Activated T-cell treated with anti-CD3 and anti-CD28 coated beads, Interleukin-2, amount 50 U/mL, for 1 hour (primary cell): Measurements from ENCODE around the gene PPFIBP1.

Source experiments
- DNase-seq: peaks from one replicate; pipeline ENCODE4 v3.0.0-alpha.2; 2020

PPFIBP1 gene

DNA sequence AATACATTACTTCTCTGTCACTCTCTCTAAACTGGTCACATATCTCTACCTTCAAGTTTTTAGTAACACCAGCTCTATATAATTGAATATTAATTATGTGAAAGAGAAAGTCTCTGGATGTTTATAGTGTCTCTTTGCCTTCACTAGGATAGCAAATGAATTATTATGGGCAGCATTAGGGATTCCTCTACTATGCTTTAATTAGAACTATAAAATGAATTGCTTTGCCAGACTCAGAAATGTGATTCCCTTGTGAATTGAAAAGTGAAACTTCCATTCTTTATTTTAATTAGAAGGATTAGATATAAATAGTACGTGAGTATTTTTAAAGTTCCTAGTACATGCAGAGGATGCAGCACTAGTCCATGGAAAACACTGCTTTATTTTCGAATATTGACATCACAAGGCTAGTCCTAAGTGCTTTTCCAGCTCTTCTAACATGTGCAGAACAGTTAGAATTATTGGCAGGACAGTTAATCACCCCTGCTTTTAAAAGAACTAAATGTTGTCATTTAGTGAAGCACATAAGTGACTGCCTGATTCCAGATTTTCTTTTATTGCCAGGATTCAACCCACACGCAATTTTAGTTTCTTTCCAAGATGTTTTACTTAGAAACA lies 149.2 kb downstream of the PPFIBP1 start:
- no peak for DNase-seq

DNA sequence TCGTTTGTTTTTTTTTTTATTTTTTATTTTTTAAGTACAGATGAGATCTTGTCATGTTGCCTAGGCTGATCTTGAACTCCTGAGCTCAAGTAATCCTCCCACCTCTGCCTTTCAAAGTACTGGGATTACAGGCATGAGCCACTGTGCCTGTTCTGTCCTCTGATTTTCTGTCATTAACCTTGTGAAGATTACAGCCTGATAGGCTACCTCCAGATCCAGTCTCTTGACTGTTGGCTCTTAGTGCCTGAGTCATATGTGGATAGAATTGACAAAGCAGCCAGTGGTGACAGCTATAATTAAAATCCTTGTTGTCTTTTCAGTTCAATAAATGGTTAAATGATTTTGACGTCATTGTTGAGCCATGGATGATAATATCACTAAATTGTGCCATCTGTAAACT lies 151.0 kb downstream of the PPFIBP1 start:
- DNase-seq, result no peak

DNA sequence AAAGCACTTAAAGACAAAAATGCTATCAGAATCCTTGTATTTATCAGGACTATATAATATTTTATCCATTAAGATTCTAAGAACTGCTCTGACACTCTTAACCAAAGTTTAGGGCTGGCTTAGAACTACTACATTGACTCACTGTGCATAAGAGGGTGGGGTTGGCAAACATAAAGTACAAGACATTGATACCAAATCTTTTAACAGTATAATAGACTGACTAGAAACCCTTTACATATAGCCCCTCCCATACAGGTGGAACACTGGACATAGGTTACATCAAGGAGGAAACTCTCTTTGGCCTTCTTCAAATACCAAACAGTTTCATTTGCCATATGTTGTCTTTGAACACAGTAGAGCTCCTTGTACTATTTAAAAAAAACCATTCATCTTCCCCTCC lies 156.6 kb downstream of the PPFIBP1 start:
- DNase-seq, result no peak

DNA sequence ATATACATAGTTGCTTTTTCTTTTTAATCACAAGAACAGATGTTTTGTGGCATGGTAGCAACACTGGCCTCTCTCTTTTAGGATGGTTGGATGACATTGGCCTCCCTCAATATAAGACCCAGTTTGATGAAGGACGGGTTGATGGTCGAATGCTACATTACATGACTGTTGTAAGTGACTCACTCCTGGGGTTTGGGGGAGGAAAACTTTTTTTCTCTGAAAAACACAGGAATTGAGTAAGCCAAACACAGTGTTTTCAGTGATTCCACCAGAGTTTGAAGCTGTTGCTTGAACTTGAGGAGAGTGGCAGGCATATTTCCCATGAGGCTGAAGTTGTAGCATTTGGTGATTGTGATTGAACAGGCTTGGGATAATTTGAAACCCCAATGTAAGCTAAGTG lies 158.5 kb downstream of the PPFIBP1 start:
- no peak for DNase-seq

DNA sequence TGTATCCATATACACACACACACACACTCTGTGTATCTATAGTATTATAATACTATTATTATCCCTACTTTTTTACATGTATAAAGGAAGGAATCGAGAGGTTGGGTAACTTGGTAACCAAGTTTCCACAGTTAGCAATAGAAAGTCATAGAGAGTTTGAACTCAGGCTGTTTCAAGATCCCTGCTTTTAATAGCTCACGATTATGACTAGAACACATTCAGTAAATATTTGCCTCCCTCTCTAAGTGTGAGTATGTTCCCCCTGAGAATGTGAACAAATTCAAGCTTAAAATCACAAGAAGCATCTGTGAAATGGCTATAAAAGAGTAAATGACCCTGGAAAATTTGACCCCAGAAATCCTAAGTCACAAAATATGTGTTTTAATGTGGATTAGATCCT lies 161.3 kb downstream of the PPFIBP1 start:
- no peak for DNase-seq

DNA sequence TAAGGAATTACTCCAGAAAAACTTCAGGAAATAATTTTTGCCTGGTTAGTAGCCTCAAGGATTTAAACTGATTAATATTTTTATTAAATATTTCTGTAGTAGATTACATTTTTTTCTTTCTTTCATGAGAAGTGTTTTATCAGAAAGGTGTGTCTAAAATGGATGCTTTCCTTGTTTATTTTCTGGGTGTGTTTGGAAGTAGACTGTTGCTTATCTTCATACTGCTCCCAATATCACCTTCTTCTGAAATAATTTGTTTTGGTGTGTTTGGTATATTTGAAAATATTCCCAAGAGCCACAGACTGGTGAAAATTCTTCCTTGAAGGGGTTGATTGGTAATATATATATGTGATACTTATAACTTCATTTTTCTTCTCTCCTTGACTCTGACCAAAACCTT lies 162.1 kb downstream of the PPFIBP1 start:
- no peak for DNase-seq

DNA sequence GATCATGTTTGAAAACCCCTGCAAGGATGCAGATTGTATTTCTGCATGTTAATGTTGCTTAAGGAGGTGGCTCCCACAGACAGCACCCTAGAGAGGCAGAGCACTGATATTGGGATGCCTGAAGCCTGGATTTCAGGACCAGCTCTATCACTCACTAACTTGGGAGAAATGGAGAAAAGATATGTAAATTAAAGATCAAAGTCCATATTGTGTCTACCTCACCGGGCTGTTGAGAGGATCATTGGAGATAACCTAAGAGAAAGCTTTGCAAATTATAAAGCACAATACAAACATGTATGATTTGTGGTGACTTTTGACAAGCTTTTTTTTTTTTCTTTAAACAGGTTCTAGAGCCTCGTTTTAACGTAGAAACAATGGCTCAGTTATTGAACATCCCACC lies 164.7 kb downstream of the PPFIBP1 start:
- no peak for DNase-seq

DNA sequence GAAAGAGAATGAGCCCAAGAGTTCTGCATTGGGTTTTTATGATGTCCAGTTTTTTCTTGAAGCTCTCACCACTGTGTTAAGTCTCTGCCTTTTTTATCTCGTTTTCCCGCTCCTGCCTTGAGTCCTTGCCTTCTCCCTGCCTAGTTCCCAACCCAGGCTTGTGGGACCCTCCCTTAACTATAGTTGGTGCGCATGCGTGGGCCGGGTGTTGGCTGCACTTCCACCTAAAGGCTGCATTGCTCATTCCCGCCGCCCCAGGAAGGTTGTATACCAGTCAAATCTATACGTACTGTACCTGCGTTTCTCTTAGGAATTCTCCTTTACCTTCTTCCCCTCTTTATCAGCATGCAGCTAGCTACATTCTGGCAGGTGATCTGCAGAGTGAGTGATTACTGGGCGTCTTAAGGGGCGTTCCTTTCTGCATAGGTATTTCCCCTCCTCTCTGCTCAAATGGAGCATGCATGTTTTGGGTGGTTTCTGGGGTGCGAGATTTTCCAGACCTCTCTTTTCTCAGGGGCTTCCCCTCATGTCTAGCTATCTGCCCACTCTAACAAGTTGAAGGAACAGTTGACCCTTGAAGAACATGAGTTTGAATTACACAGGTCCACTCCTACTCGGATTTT lies 165.7 kb downstream of the PPFIBP1 start:
- DNase-seq, result no peak

DNA sequence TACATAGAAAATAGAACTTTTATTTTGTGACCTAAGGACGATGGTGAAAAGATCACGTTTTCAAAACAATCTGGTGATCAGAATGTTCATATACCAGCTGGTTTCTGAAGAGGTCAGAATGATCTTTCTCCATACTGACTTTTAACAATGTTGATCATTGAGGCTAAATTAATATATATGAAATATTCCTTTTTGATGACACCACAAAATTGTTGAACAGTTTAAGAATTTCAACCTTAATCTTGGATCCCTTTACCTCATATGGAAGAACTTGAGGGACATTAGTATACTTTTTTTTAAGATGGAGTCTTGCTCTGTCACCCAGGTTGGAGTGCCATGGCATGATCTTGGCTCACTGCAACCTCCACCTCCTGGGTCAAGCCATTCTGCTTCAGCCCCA lies 169.4 kb downstream of the PPFIBP1 start:
- no peak for DNase-seq

DNA sequence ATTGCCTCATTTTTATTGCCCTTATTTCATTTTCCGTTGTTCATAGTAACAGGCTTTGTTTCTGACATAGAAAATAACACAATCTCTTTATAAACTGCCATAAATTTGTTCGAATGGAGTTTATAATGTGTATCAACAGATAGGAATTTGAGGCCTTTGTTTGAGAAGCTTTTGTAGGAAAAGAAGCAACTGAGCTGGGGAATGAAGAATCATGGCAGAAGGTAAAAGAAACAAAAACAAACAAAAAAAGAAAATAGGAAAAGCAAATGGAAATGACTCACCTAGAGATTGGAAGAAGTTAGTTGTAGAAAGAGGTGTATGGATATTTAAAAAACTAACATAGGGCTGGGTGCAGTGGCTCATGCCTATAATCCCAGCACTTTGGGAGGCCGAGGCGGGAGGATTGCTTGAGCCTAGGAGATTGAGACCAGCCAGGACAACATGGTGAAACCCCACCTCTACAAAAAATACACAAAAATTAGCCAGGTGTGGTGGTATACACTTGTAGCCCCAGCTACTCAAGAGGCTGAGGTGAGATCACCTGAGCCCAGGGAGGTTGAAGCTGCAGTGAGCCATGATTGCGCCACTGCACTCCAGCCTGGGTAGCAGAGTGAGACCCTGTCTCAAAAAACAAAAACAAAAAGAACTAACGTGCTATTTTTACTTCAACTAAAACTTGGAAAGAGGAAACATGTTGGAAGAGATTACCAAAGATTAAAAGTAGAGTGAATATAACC lies 171.7 kb downstream of the PPFIBP1 start:
- DNase-seq, result no peak

DNA sequence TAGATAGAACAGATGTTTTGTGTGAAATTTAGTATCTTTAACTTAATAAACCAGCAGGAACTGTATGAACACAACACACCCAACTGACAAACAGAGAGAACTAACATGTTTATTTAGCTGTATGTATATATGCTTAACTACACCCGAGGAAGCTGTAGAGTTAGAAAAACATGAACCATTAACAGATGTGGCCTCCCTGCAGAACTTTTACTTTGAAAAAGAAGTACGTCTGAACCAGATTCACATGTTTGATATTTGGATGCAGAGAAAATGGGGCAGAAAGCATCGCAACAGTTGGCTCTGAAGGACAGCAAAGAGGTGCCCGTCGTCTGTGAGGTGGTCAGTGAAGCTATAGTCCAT lies 172.3 kb downstream of the PPFIBP1 start, which contains the start of gene REP15:
Gene REP15, plus strand, starts transcription at position 155 of the 360 bp plus-strand sequence. Its CDS starts 116 bp downstream, at position 271.
- no peak for DNase-seq

DNA sequence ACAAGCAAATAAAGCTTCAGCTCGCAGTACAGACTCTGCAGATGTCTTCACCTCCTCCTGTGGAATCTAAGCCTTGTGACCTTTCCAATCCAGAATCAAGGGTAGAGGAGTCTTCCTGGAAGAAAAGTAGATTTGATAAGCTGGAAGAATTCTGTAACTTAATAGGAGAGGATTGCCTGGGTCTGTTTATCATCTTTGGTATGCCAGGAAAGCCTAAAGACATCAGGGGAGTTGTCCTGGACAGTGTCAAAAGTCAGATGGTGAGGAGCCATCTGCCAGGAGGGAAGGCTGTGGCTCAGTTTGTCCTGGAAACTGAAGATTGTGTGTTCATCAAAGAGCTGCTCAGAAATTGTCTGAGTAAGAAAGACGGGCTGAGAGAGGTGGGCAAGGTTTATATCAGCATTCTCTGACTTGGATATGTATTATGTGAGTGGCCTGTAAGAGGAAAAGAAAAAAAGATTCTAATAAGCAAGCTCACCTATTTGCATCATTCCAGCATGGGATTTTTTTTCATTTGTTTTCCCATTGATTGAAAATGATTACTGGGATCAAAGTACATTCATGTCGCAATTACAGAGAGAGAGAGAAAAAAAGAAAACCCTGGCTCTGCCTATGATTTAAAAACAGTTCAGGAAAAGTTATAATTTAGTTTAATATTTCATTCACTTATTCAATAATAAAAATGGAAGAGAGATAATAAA lies 173.0 kb downstream of the PPFIBP1 start:
- no peak for DNase-seq

DNA sequence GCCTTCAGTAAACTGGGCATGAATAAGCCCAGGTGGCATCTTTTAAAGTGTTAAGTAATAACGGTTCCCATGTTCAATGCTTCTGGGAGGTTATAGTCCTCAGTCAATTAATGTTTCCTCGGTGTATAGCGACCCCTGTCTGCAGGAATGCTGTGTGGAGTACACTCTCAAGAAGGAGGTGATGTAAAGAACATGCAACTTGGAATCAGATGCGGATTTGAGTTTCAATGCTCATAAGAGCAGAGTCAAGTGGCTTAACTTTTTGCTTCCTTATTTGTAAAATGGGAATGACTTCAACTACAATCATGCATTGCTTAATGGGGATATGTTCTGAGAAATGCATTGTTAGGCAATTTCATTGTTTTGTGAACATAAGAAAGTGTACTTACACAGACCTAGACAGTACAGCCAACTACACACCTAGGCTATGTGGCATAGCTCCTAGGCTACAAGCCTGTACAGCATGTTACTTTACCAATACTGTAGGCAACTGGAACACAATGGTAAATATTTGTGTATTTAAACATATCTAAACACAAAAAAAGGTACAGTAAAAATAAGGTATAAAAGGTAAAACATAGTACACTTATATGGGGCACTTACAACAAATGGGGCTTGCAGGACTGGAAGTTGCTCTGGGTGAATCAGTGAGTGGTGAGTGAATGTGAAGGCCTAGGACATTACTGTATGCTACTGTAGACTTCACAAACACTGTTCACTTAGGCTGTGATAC lies 179.9 kb downstream of the PPFIBP1 start:
- peak; percentile 37 for DNase-seq

DNA sequence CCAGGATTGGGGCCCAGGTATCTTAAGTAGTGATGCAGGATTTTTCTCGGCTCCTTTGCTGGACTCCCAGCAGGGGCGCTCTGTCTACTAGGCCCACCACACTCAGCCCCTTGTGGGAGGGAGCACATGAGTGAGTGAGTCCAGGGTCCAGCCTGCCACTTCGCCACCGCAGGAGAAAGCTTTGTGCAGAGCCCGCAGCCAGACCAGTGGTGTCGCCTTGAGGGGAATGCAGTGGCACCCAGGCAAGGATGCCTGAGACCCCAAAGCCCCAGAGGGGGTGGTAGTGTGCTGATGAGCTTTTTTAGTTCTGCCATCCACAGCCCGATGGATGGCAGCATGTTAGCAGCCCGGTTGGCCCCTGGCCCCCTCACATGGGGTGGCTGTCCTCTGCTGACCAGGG lies 181.3 kb downstream of the PPFIBP1 start:
- no peak for DNase-seq

DNA sequence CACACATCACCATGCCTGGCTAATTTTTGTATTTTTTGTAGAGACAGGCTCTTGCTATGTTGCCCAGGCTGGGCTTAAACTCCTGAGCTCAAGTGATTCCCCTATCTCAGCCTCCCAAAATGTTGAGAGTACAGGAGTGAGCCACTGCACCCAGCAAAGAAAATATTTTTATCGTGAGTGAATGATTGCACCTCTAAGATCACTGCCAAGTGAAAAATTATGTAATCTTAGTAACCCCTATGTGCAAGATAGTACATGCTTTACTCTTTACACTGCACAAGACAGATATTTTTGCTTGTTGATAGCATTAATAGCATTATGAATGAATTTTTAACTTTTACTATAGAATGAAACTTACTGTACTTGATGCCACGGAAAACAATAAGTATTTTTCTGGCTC lies 183.2 kb downstream of the PPFIBP1 start:
- DNase-seq, result no peak

DNA sequence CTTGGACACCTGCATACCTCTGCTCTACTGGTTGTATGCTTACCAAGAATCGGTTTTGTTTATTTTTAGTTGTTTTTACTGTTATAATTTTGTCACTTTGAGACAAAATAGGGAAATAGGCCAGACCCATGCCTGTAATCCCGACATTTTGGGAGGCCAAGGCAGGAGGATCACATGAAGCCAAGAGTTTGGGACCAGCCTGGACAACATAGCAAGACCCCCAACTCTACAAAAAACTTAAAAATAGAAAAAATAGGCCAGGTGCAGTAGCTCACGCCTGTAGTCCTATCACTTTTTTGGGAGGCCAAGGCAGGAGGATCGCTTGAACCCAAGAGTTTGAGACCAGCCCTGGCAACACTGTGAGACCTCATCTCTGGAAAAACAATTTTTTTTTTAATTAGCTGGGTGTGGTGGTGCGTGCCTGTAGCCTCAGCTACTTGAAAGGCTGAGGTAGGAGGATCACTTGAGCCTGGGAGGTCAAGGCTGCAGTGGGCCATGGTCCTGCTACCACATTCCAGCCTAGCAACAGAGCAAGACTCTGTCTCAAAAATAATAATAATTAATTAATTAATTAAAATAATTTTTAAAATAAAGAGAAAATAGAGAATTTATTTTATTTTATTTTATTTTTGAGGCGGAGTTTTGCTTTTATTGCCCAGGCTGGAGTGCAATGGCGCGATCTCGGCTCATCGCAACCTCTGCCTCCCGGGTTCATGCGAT lies 185.4 kb downstream of the PPFIBP1 start:
- DNase-seq, result no peak

DNA sequence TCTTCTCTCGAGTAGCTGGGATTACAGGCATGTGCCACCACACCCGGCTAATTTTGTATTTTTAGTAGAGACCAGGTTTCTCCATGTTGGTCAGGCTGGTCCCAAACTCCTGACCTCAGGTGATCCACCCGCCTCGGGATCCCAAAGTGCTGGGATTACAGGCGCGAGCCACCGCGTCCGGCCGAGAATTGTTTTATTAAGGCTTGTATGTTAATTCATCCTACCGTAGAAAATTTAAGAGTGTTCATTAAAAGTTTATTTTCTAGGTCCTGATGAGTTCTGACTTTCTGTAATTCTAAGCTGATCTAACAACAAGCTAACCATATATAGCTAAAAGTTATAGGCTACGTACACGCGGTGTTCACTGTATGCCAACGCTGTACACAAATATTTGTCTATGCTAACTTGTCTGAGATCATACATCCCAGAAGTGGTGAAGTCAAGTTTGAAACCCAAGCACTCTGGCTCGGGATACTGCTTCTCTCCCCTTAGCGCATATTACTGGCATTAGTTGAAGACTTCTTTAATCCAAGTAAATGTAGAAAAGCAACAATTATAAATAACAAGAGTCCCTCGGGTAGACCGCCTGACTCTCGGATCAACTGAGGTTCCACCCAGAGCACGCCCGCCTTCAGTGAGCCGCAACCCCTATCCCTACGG lies 186.1 kb downstream of the PPFIBP1 start:
- DNase-seq, result no peak

DNA sequence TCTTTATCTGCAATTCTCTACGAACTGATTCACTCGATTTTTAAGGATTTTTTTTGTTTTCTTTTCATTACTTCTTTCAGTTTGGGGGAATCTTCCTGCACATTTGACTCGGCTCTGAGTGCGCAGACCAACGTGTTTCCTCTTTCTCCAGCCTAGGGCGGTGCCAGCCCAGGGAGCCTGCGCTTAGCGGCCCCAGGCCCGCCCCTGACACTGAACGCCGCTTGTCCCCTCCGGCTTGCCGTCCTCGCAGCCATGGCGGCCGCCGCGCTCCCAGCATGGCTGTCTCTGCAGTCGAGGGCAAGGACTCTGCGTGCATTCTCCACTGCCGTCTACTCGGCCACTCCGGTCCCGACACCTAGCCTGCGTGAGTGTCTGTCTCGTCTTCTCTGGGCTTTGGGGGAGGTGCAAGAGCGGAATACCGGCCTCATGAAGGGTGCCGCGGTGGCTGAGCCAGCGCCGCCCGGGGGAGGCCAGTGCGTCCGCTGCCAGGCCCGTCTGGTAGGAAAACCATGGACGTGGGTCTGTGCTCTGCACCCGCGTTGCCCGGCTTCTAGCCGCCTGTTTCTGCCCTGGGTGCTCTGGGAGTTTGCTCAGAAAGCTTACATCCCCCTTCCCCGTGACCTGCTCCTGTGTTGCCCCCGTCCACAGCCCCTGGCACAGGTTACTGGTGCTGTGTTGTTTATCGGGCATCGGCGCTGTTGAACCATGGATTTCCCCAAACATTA lies 186.7 kb downstream of the PPFIBP1 start, which contains the start of gene MRPS35:
Gene MRPS35, plus strand, starts transcription at position 241 of the 725 bp plus-strand sequence. Its CDS starts 12 bp downstream, at position 253.
- peak; percentile 91 for DNase-seq

DNA sequence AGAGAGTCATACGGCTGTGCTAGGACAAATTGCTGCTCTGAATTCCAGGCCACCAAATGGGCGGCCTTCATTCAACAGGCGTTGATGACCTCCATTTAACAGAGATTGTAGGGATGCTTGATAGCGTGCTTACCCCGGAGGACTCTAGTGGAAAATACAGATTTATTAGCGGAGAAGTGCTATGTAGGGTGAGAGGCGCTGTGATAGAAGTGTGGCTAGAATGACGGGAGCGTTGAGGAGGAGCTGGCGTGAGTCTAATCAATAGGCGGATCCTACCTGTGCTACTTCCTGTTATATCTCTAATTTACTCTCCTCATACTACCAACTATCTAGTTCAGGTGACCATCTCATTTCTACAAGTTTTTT lies 187.3 kb downstream of the PPFIBP1 start:
- DNase-seq, result no peak

DNA sequence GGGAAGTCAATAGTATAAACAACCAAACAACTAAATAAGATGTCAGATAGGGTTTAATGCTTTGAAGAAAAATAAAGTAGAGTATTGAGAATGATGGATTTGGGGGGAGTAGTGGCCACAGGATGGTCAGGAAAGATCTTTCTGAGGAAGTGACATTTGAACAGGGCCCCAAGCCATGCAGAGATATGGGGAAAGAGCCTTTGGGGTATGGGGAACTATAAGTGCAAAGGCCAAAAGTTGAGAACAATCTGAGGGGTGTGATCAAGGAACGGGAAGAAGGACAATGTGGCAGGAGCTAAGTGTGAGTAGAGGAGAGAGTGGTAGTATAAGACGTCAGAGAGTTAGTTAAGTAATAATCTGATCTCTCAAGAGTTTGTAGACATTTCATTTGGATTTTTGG lies 188.0 kb downstream of the PPFIBP1 start:
- no peak for DNase-seq

DNA sequence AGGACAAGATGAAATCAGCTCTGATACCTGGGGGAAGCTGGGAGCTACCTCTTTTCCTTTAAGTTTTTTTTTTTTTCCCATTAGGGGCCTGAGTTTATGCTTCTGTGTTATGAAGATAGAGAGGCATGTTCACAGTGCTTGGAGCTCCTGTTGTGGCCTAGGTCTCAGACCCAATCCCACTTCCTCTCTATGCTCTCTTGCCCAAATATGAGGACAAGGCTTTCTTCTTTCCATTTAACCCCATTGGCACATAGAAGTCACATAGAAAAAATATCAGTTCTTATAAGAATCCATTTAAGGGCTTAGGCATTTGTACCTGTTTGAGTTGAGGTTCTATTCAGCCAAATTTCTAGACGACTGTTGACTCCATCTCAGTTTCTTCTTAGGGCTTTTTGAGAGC lies 199.2 kb downstream of the PPFIBP1 start:
- no peak for DNase-seq
